Measurements from ENCODE around the gene CNTNAP4.

The CNTNAP4 gene

DNA sequence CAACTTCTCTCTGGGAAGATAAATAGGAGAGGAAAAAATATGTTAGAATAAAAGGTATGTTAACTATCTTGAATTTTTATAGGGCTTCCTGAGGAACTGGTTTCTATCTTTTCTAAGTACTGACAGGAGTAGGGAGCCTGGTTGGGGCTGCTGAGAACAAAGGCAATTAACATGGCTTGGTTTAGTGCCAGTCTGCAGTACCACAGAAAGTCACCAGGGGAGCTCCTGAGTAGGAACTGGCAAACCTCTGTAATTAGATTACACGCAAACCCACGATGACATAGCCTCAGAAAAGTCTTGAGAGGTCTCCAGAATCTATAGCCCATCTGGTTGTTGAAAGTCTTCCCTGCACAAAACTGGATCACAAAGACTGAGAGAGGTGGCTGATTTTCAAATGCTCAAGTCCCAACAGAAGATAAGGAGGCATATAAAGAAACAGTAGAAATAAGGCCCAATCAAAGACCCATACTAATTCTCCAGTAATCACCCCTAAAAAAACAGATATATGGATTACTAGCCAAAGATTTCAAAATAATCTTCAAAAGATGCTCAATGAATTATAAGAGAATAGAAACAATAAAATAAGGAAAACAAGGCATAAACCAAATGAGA lies 11.7 kb upstream of the CNTNAP4 start:
- no peaks in the 10 kb centered on the region for H3K27me3 ChIP-seq
- no peak for TF ChIP-seq Cebpa-rat (IDR thresholded peaks at IDR 0.05)

DNA sequence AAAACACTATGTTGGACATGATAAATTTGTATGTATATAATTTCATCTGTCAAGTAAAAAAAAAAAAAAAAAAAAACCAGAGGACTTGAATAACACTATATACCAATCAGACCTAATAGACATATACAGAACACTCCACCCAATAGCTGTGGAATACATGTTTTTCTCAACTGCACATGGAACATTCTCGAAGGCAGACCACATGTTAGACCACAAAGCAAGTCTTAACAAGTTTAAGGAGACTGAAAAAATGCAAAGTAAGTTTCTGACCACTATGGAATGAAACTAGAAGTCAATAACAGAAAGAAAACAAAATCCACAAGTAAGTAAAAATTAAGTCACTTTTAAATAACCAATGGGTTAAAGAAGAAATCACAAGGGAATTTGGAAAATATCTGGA lies 8.4 kb upstream of the CNTNAP4 start:
- no peak overlapping the region for H3K4me2 ChIP-seq
- no peak for TF ChIP-seq Cebpa-rat (IDR thresholded peaks at IDR 0.05)

More for the DNA sequence above, 11.7 kb upstream of the CNTNAP4 start:
- no peak overlapping the region for H3K27ac ChIP-seq
- H3K9ac ChIP-seq: no peak overlapping the region
- no peak overlapping the region for H3K4me2 ChIP-seq
- no peaks in the 10 kb centered on the region for H3K36me3 ChIP-seq
- H3K4me1 ChIP-seq: no peaks in the 10 kb centered on the region
- no peak overlapping the region for H3K4me3 ChIP-seq
- peaks cover 0 to 7% (median 0%) of the 10 kb centered on the region in 11 experiments; a peak in 2 of 22 replicates for H3K9me3 ChIP-seq (replicated peaks in 1 of 11)
- H4K20me1 ChIP-seq: no peaks in the 10 kb centered on the region

DNA sequence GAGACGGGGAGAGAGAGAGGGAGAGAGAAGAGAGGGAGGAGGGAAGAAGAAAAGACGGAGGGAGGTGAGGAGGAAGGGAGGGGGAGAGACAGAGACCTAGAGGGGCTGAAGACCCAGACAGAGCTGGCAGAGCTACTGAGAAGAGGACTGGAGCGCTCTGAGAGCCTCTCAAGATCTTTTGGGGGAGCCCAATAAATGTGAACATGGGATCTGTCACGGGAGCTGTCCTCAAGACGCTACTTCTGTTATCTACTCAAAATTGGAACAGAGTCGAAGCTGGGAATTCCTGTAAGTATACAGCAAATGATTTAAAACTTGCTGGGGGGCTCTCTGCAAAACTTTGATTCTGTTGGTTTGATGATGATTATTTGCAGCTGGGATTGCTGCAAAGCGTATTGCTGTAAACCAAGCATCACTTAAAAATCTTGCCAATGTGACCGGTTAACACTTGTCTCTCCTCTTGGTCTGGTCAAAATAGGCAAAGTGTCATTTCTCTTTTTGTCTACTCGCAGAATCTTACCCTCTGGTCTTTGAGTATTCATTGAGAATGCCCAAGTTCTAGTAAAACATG lies 344 bp downstream of the CNTNAP4 start:
- Histone ChIP-seq H3K4me2 (no peak overlapping the region), H3K4me3 (no peak overlapping the region)

More for the DNA sequence above, 8.4 kb upstream of the CNTNAP4 start:
- Histone ChIP-seq H3K4me1 (no peaks in the 10 kb centered on the region), H3K9ac (no peak overlapping the region), H3K9me3 (replicated peaks in 1 of 11) (peaks cover 0 to 21% (median 4%) of the 10 kb centered on the region in 11 experiments; a peak in 5 of 22 replicates), H3K27me3 (no peaks in the 10 kb centered on the region), H3K36me3 (no peaks in the 10 kb centered on the region), H4K20me1 (no peaks in the 10 kb centered on the region), H3K4me3 (no peak overlapping the region), H3K27ac (no peak overlapping the region)

DNA sequence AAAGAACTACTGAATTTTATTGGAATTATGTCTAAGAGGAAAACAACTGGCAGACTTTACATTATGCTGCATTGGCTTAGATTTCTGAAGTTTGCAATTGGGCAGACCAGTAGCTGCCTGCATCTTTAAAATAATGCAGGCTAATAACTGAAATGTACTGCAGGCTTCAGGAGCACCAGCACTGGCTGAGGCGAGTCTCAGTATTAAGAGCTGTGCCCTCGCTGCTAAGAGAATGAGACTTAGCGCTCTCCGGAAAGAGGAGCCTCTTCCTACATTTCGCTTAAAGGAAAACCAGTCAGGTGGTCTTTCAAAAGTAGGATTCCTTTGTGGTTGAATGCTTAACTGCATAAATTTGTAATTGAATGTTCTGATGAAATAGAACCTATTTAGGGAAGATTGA lies 885 bp downstream of the CNTNAP4 start:
- no peak overlapping the region for H3K4me3 ChIP-seq
- no peak overlapping the region for H3K27ac ChIP-seq
- H3K4me1 ChIP-seq: no peaks in the 10 kb centered on the region
- TF ChIP-seq Cebpa-rat (IDR thresholded peaks at IDR 0.05): no peak
- H3K4me2 ChIP-seq: no peak overlapping the region
- H3K36me3 ChIP-seq: no peaks in the 10 kb centered on the region
- H3K27me3 ChIP-seq: no peaks in the 10 kb centered on the region
- no peaks in the 10 kb centered on the region for H4K20me1 ChIP-seq
- no peaks in the 10 kb centered on the region for H3K9me3 ChIP-seq (replicated peaks in 1 of 11)
- H3K9ac ChIP-seq: no peak overlapping the region

More for the DNA sequence above, 344 bp downstream of the CNTNAP4 start:
- no peaks in the 10 kb centered on the region for H3K4me1 ChIP-seq
- no peak overlapping the region for H3K27ac ChIP-seq
- no peaks in the 10 kb centered on the region for H3K36me3 ChIP-seq
- TF ChIP-seq Cebpa-rat (IDR thresholded peaks at IDR 0.05): no peak
- no peaks in the 10 kb centered on the region for H3K27me3 ChIP-seq
- H3K9ac ChIP-seq: no peak overlapping the region
- H4K20me1 ChIP-seq: no peaks in the 10 kb centered on the region
- H3K9me3 ChIP-seq (replicated peaks in 1 of 11): no peaks in the 10 kb centered on the region

DNA sequence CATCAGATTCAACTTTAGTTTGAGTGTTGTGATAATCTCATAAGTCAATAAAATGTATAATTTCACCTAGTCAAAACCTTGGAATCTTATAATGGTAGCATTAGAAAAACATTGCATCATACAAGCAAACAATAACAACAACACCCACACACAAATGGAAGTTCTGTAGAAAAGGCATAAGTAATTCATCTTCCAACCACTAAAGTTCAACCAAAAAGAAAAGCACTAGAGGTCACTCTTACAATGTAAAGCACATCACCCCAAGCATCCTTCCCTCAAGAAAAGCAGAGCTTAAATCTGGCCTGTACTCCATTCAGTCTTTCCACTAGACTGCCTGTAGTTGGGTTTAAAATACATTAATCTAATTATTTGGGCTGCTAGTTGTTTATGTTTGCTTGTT lies 1.8 kb downstream of the CNTNAP4 start:
- H3K9ac ChIP-seq: no peak overlapping the region
- H3K4me3 ChIP-seq: no peak overlapping the region
- H3K27ac ChIP-seq: no peak overlapping the region
- H3K27me3 ChIP-seq: no peaks in the 10 kb centered on the region
- H3K9me3 ChIP-seq (replicated peaks in 1 of 11): no peaks in the 10 kb centered on the region
- no peak for TF ChIP-seq Cebpa-rat (IDR thresholded peaks at IDR 0.05)
- H3K4me1 ChIP-seq: no peaks in the 10 kb centered on the region
- H3K36me3 ChIP-seq: no peaks in the 10 kb centered on the region
- H3K4me2 ChIP-seq: no peak overlapping the region
- H4K20me1 ChIP-seq: no peaks in the 10 kb centered on the region

DNA sequence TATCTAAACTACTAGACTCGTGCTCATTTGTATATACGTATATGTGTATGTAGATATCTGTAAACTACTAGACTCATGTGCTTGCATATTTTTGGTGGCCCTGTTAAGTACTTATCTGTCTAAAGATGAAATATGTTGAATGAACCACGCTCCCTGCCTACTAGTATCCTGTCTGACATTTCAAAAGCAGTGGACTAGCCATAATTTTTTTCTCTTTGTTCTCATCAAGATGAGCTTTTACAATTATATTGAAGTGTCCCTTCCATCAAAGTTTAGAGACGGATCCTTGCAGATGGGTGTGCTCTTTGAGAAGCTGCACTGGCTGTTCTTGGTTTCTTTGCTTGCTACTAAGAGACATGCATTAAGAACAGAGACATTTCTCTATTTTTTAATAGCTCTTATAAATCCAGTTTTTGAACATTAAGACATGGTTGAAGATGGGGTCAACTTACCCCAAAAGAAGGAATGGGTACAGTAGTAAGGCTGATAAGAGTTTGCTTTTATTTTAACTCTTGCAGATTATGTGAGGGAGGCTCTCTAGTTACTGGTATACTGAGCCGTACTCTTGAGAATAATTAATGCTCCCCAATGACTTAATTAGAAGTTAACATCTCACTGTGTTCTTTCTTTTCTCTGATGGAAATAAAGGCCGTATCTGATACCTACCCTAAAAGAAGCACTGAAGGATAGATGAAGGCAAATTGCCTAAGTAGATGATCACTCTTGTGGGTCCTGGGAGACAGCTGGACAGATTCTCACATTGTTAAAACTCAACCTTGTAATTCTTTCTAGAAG lies 3.4 kb downstream of the CNTNAP4 start:
- no peaks in the 10 kb centered on the region for H3K36me3 ChIP-seq
- no peak overlapping the region for H3K4me2 ChIP-seq
- no peaks in the 10 kb centered on the region for H3K9me3 ChIP-seq (replicated peaks in 1 of 11)
- H4K20me1 ChIP-seq: no peaks in the 10 kb centered on the region
- no peak for TF ChIP-seq Cebpa-rat (IDR thresholded peaks at IDR 0.05)
- no peak overlapping the region for H3K27ac ChIP-seq
- H3K4me3 ChIP-seq: no peak overlapping the region
- H3K9ac ChIP-seq: no peak overlapping the region
- H3K27me3 ChIP-seq: no peaks in the 10 kb centered on the region
- no peaks in the 10 kb centered on the region for H3K4me1 ChIP-seq

DNA sequence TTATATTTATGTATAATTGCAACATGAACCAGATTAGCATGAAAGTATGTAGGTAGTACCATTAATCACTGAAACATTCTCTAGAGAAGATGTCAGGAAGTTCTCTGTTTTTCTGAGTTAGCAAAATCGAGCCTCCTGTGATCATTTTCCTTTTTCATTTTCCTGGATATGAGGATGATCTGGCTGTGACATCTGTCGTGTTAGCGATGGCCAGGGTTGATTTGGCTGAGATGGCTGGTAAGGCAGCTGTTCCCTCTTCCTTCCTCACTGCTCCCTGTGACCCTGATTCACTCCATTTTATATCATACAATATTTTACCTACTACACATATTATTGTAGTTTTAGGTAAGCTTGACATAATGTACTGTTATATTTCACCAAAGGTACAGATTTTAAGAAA lies 10.3 kb downstream of the CNTNAP4 start:
- no peak overlapping the region for H3K9ac ChIP-seq
- no peaks in the 10 kb centered on the region for H3K27me3 ChIP-seq
- H3K36me3 ChIP-seq: no peaks in the 10 kb centered on the region
- no peak overlapping the region for H3K4me2 ChIP-seq
- H3K4me3 ChIP-seq: no peak overlapping the region
- H3K4me1 ChIP-seq: no peaks in the 10 kb centered on the region
- no peak for TF ChIP-seq Cebpa-rat (IDR thresholded peaks at IDR 0.05)
- H3K27ac ChIP-seq: no peak overlapping the region
- H4K20me1 ChIP-seq: no peaks in the 10 kb centered on the region
- no peaks in the 10 kb centered on the region for H3K9me3 ChIP-seq (replicated peaks in 1 of 11)

DNA sequence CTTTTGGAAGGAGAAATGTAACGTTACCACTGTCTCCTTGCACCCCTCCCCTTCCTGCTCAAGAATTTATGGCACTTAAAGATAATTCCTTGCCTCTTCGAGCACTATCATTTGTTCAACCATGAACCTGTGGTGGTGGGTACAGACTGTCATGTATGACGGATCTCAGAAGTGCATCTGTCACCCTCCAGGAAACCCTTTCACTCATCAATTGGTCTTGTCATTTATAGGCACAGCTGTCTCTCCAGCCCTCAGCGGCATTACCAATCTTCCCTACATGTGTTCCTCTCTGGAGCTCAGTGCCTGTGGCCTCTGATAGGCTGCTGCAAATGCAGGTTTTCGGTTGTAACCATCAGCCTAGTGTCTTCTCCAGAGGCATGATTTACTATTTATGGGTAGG lies 15.0 kb downstream of the CNTNAP4 start:
- H4K20me1 ChIP-seq: no peaks in the 10 kb centered on the region
- H3K4me3 ChIP-seq: no peak overlapping the region
- H3K9me3 ChIP-seq (replicated peaks in 1 of 11): no peaks in the 10 kb centered on the region
- TF ChIP-seq Cebpa-rat (IDR thresholded peaks at IDR 0.05): no peak
- H3K4me1 ChIP-seq: no peaks in the 10 kb centered on the region
- no peak overlapping the region for H3K9ac ChIP-seq
- H3K27ac ChIP-seq: no peak overlapping the region
- no peaks in the 10 kb centered on the region for H3K27me3 ChIP-seq
- no peaks in the 10 kb centered on the region for H3K36me3 ChIP-seq
- no peak overlapping the region for H3K4me2 ChIP-seq

DNA sequence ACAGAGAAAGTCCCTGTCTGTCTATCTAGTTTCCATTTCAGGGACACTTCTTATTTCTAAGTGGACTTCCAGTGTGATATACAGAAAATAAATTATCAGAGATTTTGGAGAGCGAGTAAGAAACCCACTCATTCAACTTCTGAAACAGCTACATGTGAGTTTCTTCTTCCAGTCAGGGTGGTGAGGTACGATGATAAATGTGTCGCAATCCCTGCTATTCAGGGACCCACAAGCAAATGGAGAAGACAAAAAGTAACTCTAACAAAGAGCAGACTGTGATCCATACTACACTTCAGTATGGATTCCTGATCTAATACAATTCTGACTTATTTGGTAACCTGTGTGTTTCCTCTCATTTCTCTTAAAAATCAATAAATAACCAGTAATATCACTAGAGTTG lies 16.8 kb downstream of the CNTNAP4 start:
- TF ChIP-seq Cebpa-rat (IDR thresholded peaks at IDR 0.05): peak in 6 of 11 experiments; percentile 22 to 61 (median 28); a peak in 4 of 22 replicates
- Histone ChIP-seq H3K4me2 (no peak overlapping the region), H3K36me3 (no peaks in the 10 kb centered on the region), H3K9ac (no peak overlapping the region), H3K27ac (no peak overlapping the region), H3K4me3 (no peak overlapping the region), H3K4me1 (no peaks in the 10 kb centered on the region), H4K20me1 (no peaks in the 10 kb centered on the region), H3K9me3 (replicated peaks in 1 of 11) (no peaks in the 10 kb centered on the region), H3K27me3 (no peaks in the 10 kb centered on the region)
